ENCODE measurements around the gene ARHGAP6.

The ARHGAP6 gene

DNA sequence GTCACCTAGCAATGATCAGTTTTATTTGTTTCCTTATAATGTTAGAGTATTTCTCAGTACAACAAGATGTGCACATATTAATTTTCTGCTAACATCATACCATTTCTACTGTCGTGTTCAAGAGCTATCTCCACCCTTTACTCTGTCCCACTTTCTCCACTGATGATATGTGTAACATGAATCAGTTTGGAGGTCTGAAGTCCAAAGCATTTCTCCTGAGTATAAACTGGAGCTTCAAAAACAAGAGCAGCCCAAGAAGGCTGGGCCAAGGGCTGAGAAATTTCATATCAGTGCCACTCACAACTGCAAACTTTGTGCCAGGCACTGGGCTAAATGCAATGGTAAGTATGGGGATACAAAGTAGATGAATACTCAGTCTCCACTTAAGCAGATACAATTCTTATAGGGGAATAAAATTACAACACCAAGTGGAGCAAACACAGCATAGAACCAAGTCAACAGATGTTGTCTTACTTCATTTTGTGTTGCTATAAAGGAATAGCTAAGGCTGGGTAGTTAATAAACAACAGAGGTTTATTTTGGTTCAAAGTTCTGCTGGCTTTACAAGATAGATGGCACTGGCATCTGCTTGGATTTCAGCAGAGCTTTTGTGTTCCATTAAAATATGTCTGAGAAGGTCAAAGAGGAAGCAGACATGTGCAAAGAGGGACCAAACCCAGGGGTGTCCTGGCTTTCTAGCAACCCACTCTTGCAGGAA is 328.3 kb downstream of the ARHGAP6 start:
- TF ChIP-seq, protein P1, sequence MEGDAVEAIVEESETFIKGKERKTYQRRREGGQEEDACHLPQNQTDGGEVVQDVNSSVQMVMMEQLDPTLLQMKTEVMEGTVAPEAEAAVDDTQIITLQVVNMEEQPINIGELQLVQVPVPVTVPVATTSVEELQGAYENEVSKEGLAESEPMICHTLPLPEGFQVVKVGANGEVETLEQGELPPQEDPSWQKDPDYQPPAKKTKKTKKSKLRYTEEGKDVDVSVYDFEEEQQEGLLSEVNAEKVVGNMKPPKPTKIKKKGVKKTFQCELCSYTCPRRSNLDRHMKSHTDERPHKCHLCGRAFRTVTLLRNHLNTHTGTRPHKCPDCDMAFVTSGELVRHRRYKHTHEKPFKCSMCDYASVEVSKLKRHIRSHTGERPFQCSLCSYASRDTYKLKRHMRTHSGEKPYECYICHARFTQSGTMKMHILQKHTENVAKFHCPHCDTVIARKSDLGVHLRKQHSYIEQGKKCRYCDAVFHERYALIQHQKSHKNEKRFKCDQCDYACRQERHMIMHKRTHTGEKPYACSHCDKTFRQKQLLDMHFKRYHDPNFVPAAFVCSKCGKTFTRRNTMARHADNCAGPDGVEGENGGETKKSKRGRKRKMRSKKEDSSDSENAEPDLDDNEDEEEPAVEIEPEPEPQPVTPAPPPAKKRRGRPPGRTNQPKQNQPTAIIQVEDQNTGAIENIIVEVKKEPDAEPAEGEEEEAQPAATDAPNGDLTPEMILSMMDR (IDR thresholded peaks at IDR 0.05; ENCODE audit: borderline replicate concordance, insufficient read depth, low read depth, low read length) = no peak
- H3K4me3 ChIP-seq (ENCODE audit: low read depth, low read length) = no peak overlapping the region

DNA sequence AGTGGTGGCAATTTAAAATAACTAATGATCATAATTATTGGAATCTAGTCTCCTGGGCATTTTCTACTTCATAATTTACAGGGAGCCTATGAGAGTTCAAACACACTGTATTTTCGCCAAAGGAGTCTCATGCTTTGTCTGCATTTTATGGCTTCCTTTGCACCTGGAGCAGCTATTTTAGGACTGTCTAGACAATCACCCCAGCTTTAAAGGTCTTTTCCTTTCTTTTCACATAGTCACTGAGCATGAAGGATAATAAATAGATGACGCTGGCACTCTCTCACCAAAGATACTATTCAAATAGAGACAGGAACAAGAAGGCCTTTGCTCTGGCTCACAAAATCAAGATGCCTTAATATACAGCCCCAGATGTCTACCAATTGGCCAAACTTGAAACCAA is 329.5 kb downstream of the ARHGAP6 start:
- no peak overlapping the region for H3K4me3 ChIP-seq (ENCODE audit: low read depth, low read length)
- TF ChIP-seq, protein P1 (IDR thresholded peaks at IDR 0.05; ENCODE audit: borderline replicate concordance, insufficient read depth, low read depth, low read length) = no peak

DNA sequence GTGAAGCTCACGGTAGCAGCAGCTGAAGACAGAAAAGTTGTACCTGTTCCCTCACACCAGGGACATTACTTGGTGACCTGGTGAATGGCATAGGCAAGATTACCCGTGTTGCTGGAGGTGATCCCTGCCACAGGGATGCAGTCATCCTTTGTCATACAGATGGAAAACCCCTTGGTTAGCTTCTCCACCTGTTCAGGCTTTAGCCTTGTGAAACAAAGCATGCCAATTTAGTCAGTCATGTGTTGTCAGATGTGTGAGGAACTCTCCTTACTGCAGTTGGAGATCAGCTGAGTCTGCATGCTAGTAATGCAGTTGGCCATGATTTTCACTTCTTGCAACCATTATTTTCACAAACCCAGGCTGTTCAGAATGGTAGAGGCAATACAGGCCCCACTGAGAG is 331.6 kb downstream of the ARHGAP6 start:
- no peak overlapping the region for H3K4me3 ChIP-seq (ENCODE audit: low read depth, low read length)
- TF ChIP-seq, protein P1 (IDR thresholded peaks at IDR 0.05; ENCODE audit: borderline replicate concordance, insufficient read depth, low read depth, low read length) = no peak

DNA sequence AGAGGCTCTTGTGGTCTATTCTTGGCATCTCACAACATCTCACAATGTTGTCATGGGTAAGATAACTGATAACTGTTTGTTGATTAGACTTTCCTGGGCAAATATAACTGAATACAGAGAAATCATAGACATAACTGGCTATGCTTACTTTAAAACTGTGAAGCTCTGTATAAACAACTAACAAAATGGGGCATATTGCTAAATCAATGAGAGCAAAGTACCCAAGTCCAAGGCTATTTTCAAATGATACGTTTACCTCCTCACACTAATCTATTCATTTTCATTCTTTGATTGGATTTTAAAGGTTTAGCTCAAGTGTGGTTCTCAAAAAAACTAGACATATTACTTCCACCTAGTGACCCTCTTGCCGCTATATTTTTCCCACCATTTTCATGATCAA is 333.9 kb downstream of the ARHGAP6 start:
- TF ChIP-seq, protein P1 (IDR thresholded peaks at IDR 0.05; ENCODE audit: borderline replicate concordance, insufficient read depth, low read depth, low read length) = no peak
- no peak overlapping the region for H3K4me3 ChIP-seq (ENCODE audit: low read depth, low read length)

DNA sequence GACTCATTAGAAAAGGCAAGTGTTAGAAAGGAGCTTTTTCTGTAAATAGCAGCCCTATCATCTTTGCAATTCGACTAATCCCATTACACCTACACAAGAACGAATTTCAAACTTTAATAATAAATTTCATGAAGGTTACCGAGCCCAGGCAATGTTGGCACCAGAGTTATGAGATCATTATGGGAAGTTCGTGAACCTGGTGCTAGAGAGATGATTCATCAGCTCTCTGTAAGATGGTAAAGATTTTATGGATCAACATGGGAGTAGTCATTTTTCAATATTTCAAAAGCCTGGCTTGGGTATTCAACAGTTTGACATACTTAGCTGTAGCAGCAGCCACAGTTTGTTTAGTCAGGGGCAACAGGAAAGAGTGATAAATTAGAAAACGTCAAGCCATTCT is 336.7 kb downstream of the ARHGAP6 start:
- TF ChIP-seq, protein P1 (IDR thresholded peaks at IDR 0.05; ENCODE audit: borderline replicate concordance, insufficient read depth, low read depth, low read length) = no peak
- H3K4me3 ChIP-seq (ENCODE audit: low read depth, low read length) = no peak overlapping the region

DNA sequence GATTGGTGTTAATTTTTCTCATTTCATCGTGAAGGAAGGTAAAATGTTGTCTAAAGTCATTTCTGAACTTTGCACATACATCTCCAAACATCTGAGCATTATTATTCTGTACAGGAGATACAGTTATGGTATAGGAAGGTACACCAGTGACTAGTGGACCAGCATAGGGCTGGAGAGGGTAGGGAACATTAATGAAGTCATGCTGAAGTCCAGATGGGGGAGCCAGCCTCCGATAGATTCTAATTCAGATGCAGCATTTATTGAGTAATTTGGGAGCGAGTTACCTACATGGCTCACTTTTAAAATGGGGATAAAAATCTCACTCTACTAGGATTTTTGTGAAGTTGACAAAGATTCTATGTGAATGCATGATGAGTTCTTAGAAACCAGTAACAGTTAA is 337.6 kb downstream of the ARHGAP6 start:
- H3K4me3 ChIP-seq (ENCODE audit: low read depth, low read length) = no peak overlapping the region
- TF ChIP-seq, protein P1 (IDR thresholded peaks at IDR 0.05; ENCODE audit: borderline replicate concordance, insufficient read depth, low read depth, low read length) = no peak

DNA sequence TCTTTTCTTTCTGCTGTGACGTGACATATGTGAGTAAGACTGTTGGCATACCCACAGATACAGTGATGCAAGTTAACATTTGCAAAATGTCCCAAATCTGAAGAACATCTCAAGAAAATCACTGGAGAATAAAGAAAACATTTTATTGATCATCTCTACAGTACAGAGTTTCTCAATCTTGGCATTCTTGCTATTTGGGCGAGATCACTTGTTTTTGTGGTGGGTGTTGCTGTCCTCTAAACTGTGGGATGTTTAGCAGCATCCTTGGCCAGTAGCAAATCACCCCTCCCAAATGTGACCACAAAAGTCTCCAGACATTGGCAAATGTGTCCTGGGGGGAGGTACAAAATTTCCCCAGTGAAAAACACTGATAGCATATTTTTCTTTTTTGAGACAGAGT is 343.7 kb downstream of the ARHGAP6 start:
- H3K4me3 ChIP-seq (ENCODE audit: low read depth, low read length) = no peak overlapping the region
- TF ChIP-seq, protein P1 (IDR thresholded peaks at IDR 0.05; ENCODE audit: borderline replicate concordance, insufficient read depth, low read depth, low read length) = no peak

All from GM12875 (cell line).